GM19324 (cell line): ENCODE measurements around the gene GAR1.
"Not testable (repeated sequence)": the region's sequence is repeated elsewhere in the genome, so short reads cannot be mapped to it uniquely, and the experiment has no call there.

Source experiments
- ATAC-seq: cut with Tn5 transposase; IDR thresholded peaks from one replicate; pipeline ENCODE4 v1.9.1; 2021; ENCODE audit warnings: mild to moderate bottlenecking, moderate library complexity; ENCODE audit not compliant: unreplicated experiment, low FRiP score

The GAR1 gene

DNA sequence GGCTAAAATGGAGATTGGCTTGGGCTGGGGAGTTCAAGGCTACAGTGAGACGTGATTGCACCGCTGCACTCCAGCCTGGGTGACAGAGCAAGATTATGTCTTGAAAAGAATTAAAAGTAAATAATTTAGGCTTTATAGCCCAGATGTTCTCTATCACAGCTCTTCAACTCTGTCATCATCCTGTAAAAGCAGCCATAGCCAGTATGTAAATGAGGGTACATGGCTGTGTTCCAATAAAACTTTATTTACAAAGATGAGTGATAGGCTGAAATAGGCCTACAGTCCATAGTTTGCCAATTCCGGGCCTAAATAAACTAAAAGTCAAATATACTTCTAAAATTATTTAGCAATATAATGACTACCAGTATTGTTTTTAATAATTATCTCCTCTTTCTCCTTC lies 21.4 kb downstream of the GAR1 start:
- no peak for ATAC-seq

DNA sequence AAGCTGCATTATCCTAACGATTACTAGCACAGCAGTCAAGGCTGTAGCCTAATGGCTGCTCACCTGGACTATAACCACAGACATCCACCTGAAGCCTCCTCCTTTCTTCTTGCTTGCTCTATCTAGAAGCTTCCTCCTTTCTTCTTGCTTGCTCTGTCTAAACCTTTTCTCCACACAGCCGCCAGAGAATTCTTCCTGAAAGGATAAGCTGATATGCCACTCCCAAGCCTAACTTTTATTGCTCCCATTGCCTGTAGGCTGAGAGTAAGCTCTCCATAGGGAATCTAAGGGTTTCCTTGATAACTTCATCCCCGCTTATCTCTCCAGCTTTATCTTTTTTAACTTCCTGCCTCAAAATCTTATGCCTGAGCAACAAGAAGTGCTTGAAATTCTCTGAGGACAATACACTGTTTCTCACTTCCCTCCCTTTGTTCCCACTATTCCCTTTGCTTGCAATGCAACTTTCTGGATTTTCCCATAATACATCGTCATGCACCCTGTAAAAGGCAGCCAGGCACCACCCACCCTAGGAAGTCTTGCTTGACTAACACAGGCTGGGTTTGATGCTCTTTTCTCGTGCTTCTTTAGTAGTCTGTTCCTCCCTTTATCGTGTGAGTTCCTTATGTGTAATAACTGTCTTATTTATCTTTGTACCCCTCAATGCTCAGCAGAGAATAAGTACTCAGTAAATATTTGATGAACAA lies 31.0 kb downstream of the GAR1 start:
- ATAC-seq, result no peak

DNA sequence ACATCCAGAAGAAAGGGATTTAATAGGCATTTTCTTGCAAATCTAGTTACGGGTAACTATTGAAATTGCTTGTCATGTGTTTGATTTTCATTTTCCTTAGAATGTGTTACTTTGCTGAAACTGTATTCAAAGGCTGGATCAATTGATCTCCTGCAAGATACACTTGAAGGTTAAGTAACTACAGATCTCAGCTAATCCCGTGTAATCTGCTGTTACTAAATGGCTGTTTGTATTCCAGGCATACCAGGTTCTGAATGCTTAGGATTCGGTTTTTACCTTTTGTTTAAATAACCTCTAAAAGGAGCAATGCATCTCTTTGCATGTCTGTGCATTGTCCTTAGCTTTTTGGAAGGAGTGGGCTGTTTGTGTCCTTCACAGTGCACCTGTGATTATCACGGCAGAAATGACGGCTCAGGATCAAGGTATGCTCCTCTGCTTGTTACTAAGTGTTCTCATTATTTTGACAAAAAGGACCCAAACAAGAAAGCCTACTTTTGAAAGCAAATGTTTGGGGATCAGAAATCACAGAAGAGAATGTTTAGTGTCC lies 32.4 kb downstream of the GAR1 start, which contains the start of gene LRIT3:
Gene LRIT3 (plus strand): TSS at position 212 of the 547 bp plus-strand sequence. CDS start 95 bp downstream, at position 307.
- no peak for ATAC-seq

DNA sequence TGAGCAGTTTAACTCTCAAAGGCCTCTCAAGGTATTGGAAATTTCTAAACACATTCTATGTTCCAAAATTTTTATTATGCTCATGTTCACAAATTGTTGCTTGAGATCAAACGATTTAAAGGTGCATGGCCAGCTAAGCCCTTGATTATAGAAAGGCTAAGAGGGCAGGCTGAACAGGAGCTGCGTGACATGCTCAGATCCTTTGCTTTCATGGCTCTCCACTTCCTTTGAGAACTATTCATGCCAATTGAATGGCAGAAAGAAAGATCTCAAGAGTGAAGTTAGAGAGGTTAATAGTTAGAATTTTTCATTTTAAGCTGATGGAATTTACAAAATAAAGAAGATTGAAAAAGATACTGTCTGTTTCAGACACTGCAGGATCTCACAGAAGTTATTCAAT lies 32.9 kb downstream of the GAR1 start:
- no peak for ATAC-seq

DNA sequence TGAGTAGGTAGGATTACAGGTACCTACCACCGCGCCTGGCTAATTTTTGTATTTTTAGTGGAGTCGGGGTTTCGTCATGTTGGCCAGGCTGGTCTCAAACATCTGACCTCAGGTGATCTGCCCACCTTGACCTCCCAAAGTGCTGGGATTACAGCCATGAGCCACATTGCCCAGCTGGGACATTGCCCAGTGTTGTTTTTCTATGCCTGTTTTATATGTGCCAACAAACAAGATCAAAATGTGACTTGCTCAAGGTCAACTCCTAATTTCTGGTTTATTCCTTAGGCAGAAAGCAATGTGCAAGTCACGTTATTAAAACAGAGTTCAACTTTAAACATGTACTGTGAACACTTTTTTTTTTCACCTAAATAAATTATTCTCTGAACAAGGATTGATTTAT lies 35.0 kb downstream of the GAR1 start:
- ATAC-seq, result no peak

DNA sequence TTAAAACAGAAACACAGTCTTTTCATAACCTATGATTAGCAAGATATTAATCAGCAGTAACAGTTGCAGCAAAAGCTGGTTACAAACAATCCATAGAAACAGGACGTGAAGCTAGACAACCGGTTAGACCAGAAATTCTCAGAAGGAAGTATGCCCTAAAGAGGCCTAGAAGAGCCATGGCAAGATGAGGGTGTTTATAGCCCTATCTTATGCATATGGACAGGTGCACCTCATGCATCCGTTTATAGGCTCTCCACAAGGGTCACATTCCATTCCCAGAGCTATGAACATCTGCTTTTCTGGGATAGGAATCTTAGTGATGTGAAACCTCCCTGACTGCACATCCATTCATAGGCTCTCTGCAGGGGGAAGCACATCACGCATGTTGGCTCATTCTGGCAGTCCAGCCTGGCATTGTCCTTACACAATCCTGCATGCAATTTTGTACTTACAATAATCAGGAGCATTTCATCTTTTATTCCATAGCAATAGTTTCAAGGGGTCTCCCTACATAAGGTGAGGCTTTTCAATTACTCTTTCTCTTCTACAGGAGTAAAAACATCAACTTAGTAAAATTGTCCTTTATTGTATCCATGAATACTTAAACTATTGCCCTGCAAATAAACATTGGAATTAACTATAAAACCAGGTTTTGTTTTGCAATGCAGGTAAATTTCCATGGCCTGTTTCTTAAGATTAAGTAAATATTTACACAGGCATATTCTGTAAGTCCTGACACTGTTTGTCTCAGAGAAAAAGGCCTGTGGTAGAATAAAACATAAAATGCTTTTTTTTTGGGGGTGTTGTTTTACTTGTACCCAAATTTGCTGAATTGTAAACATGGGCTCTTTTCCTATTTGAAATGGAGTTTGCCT lies 44.1 kb downstream of the GAR1 start:
- ATAC-seq, result not testable (repeated sequence)

DNA sequence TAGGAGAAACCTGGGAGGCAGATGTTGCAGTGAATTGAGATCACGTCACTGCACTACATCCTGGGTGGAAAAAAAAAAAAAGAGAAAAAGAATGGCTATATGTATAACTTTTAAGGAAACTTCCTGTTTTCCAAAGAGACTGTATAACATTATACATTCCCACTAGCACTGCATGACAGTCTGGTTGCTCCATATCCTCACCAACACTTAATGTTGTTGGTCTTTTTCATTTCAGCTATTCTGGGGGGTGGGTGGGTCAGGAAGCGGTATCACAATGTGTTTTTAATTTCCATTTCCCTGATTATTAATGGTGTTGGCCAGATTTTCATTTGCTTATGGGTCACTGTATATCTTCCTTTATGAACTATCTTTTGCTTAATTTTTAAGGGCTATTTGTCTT lies 45.7 kb downstream of the GAR1 start:
- no peak for ATAC-seq

DNA sequence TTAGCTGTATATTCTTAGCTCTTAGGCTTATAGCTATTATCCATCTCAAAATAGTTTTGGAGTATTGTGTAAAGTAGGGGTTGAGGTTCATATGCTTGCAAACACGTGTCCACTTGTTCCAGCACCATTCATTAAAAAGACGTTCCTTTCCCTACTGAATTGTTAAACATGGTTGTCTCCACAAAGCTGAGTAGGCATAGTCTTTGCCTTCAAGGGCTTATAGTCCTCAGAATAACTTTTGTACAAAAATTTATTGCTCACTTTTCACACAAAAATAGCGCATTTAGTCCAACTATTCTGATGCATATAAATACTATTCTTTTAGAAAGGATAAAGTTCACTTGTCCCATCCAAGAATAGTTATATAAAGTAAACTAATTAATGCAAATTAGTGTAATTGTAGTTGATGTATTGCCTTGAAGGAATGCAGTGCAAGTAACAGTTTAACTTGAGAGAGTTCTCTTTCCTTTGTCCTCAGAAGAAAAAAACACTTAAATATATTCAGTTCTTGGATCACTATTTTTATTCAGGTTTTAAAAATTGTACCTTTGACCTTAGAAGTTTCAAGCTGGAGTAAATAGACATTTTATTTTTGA lies 46.5 kb downstream of the GAR1 start:
- ATAC-seq, result no peak

DNA sequence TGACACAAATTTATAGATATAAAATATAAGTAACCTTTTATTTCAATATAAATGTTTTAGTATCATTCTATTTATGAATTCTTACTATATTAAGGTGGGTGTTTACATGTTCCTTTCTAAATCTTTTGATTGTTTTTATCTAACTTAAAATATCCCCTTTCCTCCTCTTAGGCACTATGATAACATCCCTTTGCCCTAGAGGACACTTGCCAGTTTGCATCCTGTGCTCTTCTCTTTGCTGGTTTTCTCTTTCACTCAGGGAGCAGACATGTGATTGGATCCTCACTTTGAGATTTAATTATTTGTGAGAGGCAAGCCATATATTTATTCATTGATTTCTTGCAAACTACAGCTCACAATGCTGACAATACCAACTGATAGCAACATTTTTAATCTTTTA lies 48.6 kb downstream of the GAR1 start:
- no peak for ATAC-seq

DNA sequence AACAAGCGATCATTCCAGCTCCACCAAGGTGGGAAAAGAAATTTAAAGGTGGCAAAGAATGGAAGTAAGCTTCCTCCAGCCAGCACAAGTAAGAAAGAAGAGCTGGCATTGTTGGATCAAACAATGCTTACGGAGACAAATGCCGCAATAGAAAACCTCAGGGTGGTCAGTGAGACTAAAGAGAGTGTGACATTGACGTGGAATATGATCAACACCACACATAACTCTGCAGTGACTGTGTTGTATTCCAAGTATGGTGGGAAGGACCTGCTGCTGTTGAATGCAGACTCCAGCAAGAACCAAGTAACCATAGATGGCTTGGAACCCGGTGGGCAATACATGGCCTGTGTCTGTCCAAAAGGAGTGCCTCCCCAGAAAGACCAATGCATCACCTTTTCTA lies 54.5 kb downstream of the GAR1 start:
- no peak for ATAC-seq

DNA sequence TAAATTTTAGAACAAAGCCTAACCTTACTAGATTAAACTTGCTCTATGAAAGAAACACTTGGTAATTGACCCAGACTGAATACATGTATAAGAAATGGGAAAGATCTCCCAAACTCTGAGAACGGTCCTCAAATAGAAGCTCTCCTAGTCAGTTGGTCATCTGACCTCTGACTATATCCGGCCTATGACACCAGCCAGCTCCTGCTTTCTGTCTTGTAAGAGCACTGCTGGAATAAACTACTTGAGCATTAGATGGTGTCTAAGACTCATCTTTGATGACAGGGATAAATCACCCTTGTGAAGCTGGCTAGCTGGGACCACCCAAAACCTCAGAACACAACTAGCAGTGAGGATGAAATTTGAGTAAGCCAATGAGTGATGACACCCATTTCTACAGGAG lies 56.5 kb downstream of the GAR1 start:
- no peak for ATAC-seq

DNA sequence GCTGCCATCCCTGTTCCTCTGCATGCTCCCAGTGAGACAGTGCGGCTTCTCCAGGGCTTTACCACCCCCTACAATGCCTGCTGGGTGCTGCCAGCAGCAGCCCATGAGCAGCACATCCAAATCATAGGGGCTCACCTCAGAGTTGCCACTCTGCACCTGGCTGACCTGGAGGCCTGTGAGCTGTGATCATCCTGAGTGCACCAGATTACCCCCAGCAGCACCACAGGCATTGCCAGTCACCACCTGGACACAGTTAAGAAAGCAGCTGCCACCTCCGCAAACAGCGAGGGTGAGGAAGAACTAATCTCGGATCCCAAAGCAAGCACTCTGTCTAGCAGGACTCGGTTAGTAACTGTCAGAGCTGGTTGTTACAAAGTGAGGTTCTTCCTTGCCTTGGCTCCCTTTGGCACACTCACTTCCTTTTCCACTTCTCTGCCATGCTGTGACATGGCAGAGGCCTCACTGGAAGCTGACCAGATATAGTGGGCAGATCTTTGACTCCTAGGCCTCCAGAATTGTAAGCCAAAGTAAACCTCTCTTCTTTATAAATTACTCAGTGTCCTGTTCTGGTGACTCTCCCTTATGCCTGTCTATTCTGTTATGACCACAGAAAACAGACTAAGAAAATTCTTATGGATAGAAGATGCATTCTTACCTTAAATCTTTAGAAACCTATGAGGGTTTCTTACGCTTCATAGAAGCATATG lies 57.5 kb downstream of the GAR1 start:
- no peak for ATAC-seq

DNA sequence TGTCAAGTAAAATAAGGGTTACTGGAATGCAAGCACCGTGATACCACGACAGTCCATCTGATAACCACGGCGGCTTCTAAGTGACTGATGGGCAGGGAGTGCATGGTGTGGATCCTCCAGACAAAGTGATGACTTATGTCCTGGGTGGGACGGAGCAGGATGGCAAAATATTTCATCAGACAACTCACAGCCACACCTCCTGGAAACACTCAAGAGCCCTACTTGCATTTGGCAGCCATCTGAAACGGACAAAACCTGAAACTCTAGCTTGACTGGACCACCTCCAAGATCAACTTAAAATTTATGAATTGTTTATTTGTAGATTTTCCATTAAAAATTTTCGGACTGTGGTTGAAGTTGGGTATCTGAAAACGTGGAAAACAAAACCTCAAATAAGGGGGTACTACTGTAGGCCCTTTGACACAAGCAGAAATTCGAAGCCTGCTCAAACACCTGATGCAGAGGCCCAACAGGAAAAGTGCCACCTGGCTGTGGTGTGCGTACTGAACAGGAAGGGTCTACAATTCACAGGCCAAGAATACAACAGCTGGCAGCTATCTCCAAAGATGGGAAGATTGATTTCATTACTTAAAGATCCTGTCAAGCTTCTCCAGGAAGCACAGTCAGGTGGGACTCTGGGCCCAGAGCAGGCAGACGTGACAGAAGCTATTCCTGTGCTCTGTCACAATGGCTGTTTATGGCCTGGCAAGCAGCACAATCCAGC lies 58.4 kb downstream of the GAR1 start:
- ATAC-seq, result no peak
